HG03378 (cell line): ENCODE measurements around the gene GNAT1.

Experiments
- ATAC-seq: cut with Tn5 transposase; IDR thresholded peaks from one replicate; pipeline ENCODE4 v1.9.1; 2021; ENCODE audit warnings: mild to moderate bottlenecking, moderate library complexity; ENCODE audit not compliant: unreplicated experiment

GNAT1 gene

GRCh38 chr3:50162034-50162883, 29.2 kb upstream of the GNAT1 start:
- no peak for ATAC-seq

GRCh38 chr3:50163572-50164455, 27.6 kb upstream of the GNAT1 start:
- ATAC-seq, result no peak

- ATAC-seq, result no peak
Measured at GRCh38 chr3:50164481-50164880, 26.9 kb upstream of the GNAT1 start.

- ATAC-seq, result no peak
Measured at GRCh38 chr3:50164984-50165909, 26.2 kb upstream of the GNAT1 start.

GRCh38 chr3:50165910-50166538, 25.4 kb upstream of the GNAT1 start:
- no peak for ATAC-seq

GRCh38 chr3:50166620-50167019, 24.8 kb upstream of the GNAT1 start:
- ATAC-seq, result no peak

GRCh38 chr3:50167069-50167840, 24.2 kb upstream of the GNAT1 start:
- ATAC-seq, result no peak

- ATAC-seq, result no peak
Measured at GRCh38 chr3:50167841-50168209, 23.6 kb upstream of the GNAT1 start.

- ATAC-seq, result no peak
Measured at GRCh38 chr3:50168388-50168787, 23.0 kb upstream of the GNAT1 start.

GRCh38 chr3:50168791-50169190, 22.6 kb upstream of the GNAT1 start:
- ATAC-seq, result no peak

- ATAC-seq, result no peak
Measured at GRCh38 chr3:50169232-50169832, 22.1 kb upstream of the GNAT1 start.

GRCh38 chr3:50169858-50170257, 21.6 kb upstream of the GNAT1 start:
- no peak for ATAC-seq

GRCh38 chr3:50170689-50171088, 20.7 kb upstream of the GNAT1 start:
- ATAC-seq, result no peak

GRCh38 chr3:50171540-50172301, 19.7 kb upstream of the GNAT1 start:
- ATAC-seq, result no peak

- no peak for ATAC-seq
Measured at GRCh38 chr3:50172626-50173220, 18.7 kb upstream of the GNAT1 start.

GRCh38 chr3:50173685-50174516, 17.5 kb upstream of the GNAT1 start:
- ATAC-seq, result no peak

- ATAC-seq, result no peak
Measured at GRCh38 chr3:50174517-50174895, 16.9 kb upstream of the GNAT1 start.
